ENCODE data around the gene KCNK7. TPM values are rescaled to one million over a fixed set of nuclear protein-coding genes. Genes with fewer than 3 reads are reported as not detected.
A peak's percentile ranks its signal among the peaks of the same experiment; 100 is the strongest.

KCNK7 gene
- total RNA-seq, 1 donor from 2014 or later: 1.1 TPM

GRCh38 chr11:65589444-65590239, 6.0 kb downstream of the KCNK7 start:
- H3K36me3 Mint-ChIP-seq (ENCODE audit: low read depth): peaks cover 27% of the 10 kb centered on the region
- no peaks in the 10 kb centered on the region for H3K9me3 Mint-ChIP-seq
- H3K27me3 Mint-ChIP-seq: no peaks in the 10 kb centered on the region
- ChIA-PET CTCF (interaction anchor here (0.8 to 5.9 kb wide), 7 partner anchors 13 to 54 kb away, joined by 3 to 67 read pairs (median 13); partner anchors contain the start of genes EHBP1L1, FAM89B and ZNRD2), POLR2A (interaction anchor here (0.6 to 11.1 kb wide), 15 partner anchors 13 to 389 kb away, joined by 3 to 239 read pairs (median 6); partner anchors contain the start of genes DPF2, EHBP1L1, FAM89B and MALAT1)
- DNase-seq (no peak), ATAC-seq (ENCODE audit: low read depth) (peak; percentile 41)
- TF ChIP-seq CTCF (IDR thresholded peaks at IDR 0.05): no peak
- no peak overlapping the region for H3K4me3 Mint-ChIP-seq
- H3K27ac Mint-ChIP-seq: peak overlapping the region; percentile 96
- intact Hi-C loops (cut with micrococcal nuclease): loop anchor here (5.0 kb wide), 1 partner anchor 207 kb away; the partner anchor contains the start of gene SLC25A45
- peaks cover 43% of the 10 kb centered on the region for H3K4me1 Mint-ChIP-seq

GRCh38 chr11:65588199-65589054, 7.2 kb downstream of the KCNK7 start:
- peak; percentile 38 for TF ChIP-seq CTCF (IDR thresholded peaks at IDR 0.05)
- Mint-ChIP-seq H3K4me3 (peak overlapping the region; percentile 70), H3K27me3 (no peaks in the 10 kb centered on the region), H3K27ac (peak overlapping the region; percentile 96), H3K4me1 (peaks cover 44% of the 10 kb centered on the region), H3K9me3 (no peaks in the 10 kb centered on the region), H3K36me3 (ENCODE audit: low read depth) (peaks cover 34% of the 10 kb centered on the region)
- CTCF ChIA-PET: interaction anchor here (0.6 to 5.9 kb wide), 13 partner anchors 9 to 273 kb away, joined by 3 to 67 read pairs (median 4); partner anchors contain the start of genes EHBP1L1, FAM89B and ZNRD2
- ATAC-seq (ENCODE audit: low read depth) (peak; percentile 80), DNase-seq (peak; percentile 76)
- intact Hi-C loops (cut with micrococcal nuclease): loop anchor here (1.0 to 5.0 kb wide), 4 partner anchors 14 to 206 kb away; partner anchors contain the start of genes MAP3K11 and SLC25A45
- POLR2A ChIA-PET: interaction anchor here (0.5 to 11.1 kb wide), 28 partner anchors 8 to 1872 kb away, joined by 3 to 239 read pairs (median 4); partner anchors contain the start of genes EHBP1L1, FAM89B, MALAT1 and MAP3K11

GRCh38 chr11:65586676-65587075, 8.9 kb downstream of the KCNK7 start:
- no peak for ATAC-seq (ENCODE audit: low read depth)
- peaks cover 45% of the 10 kb centered on the region for H3K4me1 Mint-ChIP-seq
- CTCF ChIA-PET: interaction anchor here (0.7 to 5.9 kb wide), 5 partner anchors 10 to 46 kb away, joined by 3 to 52 read pairs (median 4); partner anchors contain the start of gene FAM89B
- intact Hi-C loops (cut with micrococcal nuclease): loop anchor here (5.0 kb wide), 1 partner anchor 204 kb away; the partner anchor contains the start of gene SLC25A45
- H3K27ac Mint-ChIP-seq: peak overlapping the region; percentile 96
- H3K4me3 Mint-ChIP-seq: no peak overlapping the region
- no peak for DNase-seq
- H3K36me3 Mint-ChIP-seq (ENCODE audit: low read depth): peaks cover 48% of the 10 kb centered on the region
- no peaks in the 10 kb centered on the region for H3K9me3 Mint-ChIP-seq
- TF ChIP-seq CTCF (IDR thresholded peaks at IDR 0.05): no peak
- H3K27me3 Mint-ChIP-seq: no peaks in the 10 kb centered on the region
- POLR2A ChIA-PET: interaction anchor here (0.7 to 11.1 kb wide), 7 partner anchors 10 to 110 kb away, joined by 5 to 239 read pairs (median 21); partner anchors contain the start of genes EHBP1L1, FAM89B and ZNRD2

GRCh38 chr11:65586247-65586630, 9.4 kb downstream of the KCNK7 start:
- Mint-ChIP-seq H3K4me3 (no peak overlapping the region), H3K4me1 (peaks cover 45% of the 10 kb centered on the region)
- intact Hi-C loops (cut with micrococcal nuclease): loop anchor here (5.0 kb wide), 1 partner anchor 204 kb away; the partner anchor contains the start of gene SLC25A45

More at GRCh38 chr11:65586247-65586630, 9.4 kb downstream of the KCNK7 start:
- CTCF ChIA-PET: interaction anchor here (0.7 to 5.9 kb wide), 4 partner anchors 10 to 45 kb away, joined by 3 to 52 read pairs (median 5); partner anchors contain the start of gene FAM89B
- Mint-ChIP-seq H3K36me3 (ENCODE audit: low read depth) (peaks cover 48% of the 10 kb centered on the region), H3K9me3 (no peaks in the 10 kb centered on the region), H3K27me3 (no peaks in the 10 kb centered on the region), H3K27ac (peak overlapping the region; percentile 96)
- DNase-seq (no peak), ATAC-seq (ENCODE audit: low read depth) (no peak)
- POLR2A ChIA-PET: interaction anchor here (1.5 to 11.1 kb wide), 4 partner anchors 9 to 54 kb away, joined by 8 to 239 read pairs (median 69); partner anchors contain the start of genes EHBP1L1, FAM89B and ZNRD2
- no peak for TF ChIP-seq CTCF (IDR thresholded peaks at IDR 0.05)

Measured in activated B cell treated with CpG ODN at 0.5 μM for 24 hours (primary cell).